ENCODE results near the gene GIPC2.
A peak's percentile ranks its signal among the peaks of the same experiment; 100 is the strongest.
"Not testable (repeated sequence)": the region's sequence is repeated elsewhere in the genome, so short reads cannot be mapped to it uniquely, and the experiment has no call there.

GIPC2 gene

DNA sequence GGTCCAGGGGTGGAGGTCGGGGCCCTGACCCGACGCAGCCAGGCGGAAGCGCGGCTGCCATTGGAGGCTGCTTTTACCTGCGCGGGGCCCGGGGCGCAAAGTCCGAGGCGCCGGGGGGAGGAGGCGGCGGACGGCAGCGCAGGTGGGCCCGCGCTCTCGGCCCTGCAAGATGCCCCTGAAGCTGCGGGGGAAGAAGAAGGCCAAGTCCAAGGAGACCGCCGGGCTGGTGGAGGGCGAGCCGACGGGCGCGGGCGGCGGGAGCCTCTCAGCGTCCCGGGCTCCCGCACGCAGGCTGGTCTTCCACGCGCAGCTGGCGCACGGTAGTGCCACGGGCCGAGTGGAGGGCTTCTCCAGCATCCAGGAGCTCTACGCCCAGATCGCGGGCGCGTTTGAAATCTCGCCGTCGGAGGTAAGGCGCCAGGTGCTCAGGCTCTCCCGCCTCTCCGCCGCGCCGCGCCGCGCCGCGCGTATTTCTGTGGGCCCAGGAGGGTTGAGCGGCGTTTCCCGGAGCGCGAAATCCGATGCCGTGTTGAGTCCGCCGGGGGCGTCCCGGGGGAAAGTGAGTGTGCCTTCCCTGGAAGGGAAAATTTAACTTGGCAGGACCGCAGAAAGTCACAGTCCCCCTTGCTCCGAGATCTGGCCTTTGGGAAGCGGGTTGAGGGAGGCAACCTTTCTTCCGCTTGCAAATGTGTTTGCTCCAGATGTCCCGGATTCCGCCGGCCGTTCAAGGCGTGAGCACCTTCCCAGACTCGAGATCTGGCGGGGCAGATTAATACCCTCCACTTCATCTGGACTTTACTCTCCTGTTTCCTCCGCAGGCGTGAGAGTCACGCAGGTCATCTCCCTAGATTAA lies at the start of gene GIPC2:
Gene GIPC2 (plus strand): TSS at position 41 of the 853 bp plus-strand sequence. CDS start 129 bp downstream, at position 170.
- peak within 1 kb of the TSS; percentile 47 for H3K9ac ChIP-seq (ENCODE audit: low read length)
- no peaks in the 10 kb centered on the region for H3K36me3 ChIP-seq (ENCODE audit: control insufficient read depth, insufficient read depth, low read length)
- no peaks in the 10 kb centered on the region for H3K27me3 ChIP-seq (ENCODE audit: control insufficient read depth, insufficient read depth, low read length)
- no peaks in the 10 kb centered on the region for H3K4me1 ChIP-seq (ENCODE audit: control insufficient read depth, insufficient read depth, low read length)
- no peak within 1 kb of the TSS for H3K27ac ChIP-seq (ENCODE audit: low read depth, low read length)
- peak within 1 kb of the TSS; percentile 70 for H3K4me3 ChIP-seq (ENCODE audit: low read length)

DNA sequence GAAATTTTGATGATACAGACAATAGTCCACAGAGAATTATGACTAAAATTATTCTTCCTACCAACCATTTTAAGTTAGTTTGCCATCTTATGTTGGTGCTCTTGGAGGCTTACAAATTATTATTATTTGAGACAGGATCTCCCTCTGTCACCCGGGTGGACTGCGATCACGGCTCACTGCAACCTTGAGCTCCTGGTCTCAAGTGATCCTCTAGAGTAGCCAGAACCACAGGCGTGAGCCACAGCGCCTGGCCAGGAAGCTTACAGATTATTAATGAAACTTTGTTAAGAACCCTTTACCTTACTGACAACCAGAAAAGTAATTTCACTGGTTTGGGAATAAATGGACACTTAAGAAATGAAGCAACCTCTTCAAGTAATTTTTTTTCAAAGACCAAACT lies 49.0 kb upstream of the GIPC2 start:
- no peaks in the 10 kb centered on the region for H3K4me1 ChIP-seq (ENCODE audit: control insufficient read depth, insufficient read depth, low read length)
- H3K4me3 ChIP-seq (ENCODE audit: low read length): no peak overlapping the region
- no peak overlapping the region for H3K27ac ChIP-seq (ENCODE audit: low read depth, low read length)
- no peaks in the 10 kb centered on the region for H3K27me3 ChIP-seq (ENCODE audit: control insufficient read depth, insufficient read depth, low read length)
- no peaks in the 10 kb centered on the region for H3K36me3 ChIP-seq (ENCODE audit: control insufficient read depth, insufficient read depth, low read length)
- no peak overlapping the region for H3K9ac ChIP-seq (ENCODE audit: low read length)

DNA sequence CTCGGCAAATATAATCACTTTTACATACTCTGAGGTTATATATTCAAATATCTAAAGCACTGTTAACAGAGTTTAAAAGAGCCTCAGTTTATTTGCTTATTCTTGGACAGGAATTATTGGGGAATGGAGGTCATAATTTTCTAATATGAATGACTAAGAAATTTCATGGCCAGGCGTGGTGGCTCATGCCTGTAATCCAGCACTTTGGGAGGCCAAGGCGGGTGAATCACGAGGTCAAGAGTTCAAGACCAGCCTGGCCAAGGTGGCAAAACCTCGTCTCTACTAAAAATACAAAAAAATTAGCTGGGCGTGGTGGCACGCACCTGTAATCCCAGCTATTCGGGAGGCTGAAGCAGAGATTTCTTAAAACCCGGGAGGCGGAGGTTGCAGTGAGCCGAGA lies 45.2 kb upstream of the GIPC2 start:
- H3K36me3 ChIP-seq (ENCODE audit: control insufficient read depth, insufficient read depth, low read length): not testable (repeated sequence)

GRCh38 chr1:78003070-78003746 lies 42.6 kb upstream of the GIPC2 start:
- peaks cover 6% of the 10 kb centered on the region for H3K4me1 ChIP-seq (ENCODE audit: control insufficient read depth, insufficient read depth, low read length)
- H3K9ac ChIP-seq (ENCODE audit: low read length): no peak overlapping the region
- peak overlapping the region; percentile 37 for H3K27ac ChIP-seq (ENCODE audit: low read depth, low read length)
- no peaks in the 10 kb centered on the region for H3K27me3 ChIP-seq (ENCODE audit: control insufficient read depth, insufficient read depth, low read length)
- H3K4me3 ChIP-seq (ENCODE audit: low read length): no peak overlapping the region
- no peaks in the 10 kb centered on the region for H3K36me3 ChIP-seq (ENCODE audit: control insufficient read depth, insufficient read depth, low read length)

More for the DNA sequence above, 45.2 kb upstream of the GIPC2 start:
- H3K4me3 ChIP-seq (ENCODE audit: low read length); H3K9ac ChIP-seq (ENCODE audit: low read length); H3K27ac ChIP-seq (ENCODE audit: low read depth, low read length); H3K4me1 ChIP-seq (ENCODE audit: control insufficient read depth, insufficient read depth, low read length); H3K27me3 ChIP-seq (ENCODE audit: control insufficient read depth, insufficient read depth, low read length): not testable (repeated sequence)

- Histone ChIP-seq H3K4me1 (ENCODE audit: control insufficient read depth, insufficient read depth, low read length) (peaks cover 6% of the 10 kb centered on the region), H3K27me3 (ENCODE audit: control insufficient read depth, insufficient read depth, low read length) (no peaks in the 10 kb centered on the region), H3K9ac (ENCODE audit: low read length) (peak overlapping the region; percentile 30), H3K4me3 (ENCODE audit: low read length) (peak overlapping the region; percentile 80), H3K36me3 (ENCODE audit: control insufficient read depth, insufficient read depth, low read length) (no peaks in the 10 kb centered on the region), H3K27ac (ENCODE audit: low read depth, low read length) (peak overlapping the region; percentile 97)
Observed at GRCh38 chr1:78003882-78004718, 41.7 kb upstream of the GIPC2 start.

GRCh38 chr1:78004719-78005447 lies 40.9 kb upstream of the GIPC2 start, which contains the start of gene DNAJB4:
DNAJB4 (plus strand) TSS chr1:78004939; CDS start chr1:78005111, 172 bp downstream.
- Histone ChIP-seq H3K36me3 (ENCODE audit: control insufficient read depth, insufficient read depth, low read length) (no peaks in the 10 kb centered on the region), H3K9ac (ENCODE audit: low read length) (peak within 1 kb of the TSS; percentile 90), H3K27me3 (ENCODE audit: control insufficient read depth, insufficient read depth, low read length) (no peaks in the 10 kb centered on the region), H3K4me1 (ENCODE audit: control insufficient read depth, insufficient read depth, low read length) (peaks cover 6% of the 10 kb centered on the region), H3K27ac (ENCODE audit: low read depth, low read length) (peak within 1 kb of the TSS; percentile 97), H3K4me3 (ENCODE audit: low read length) (peak within 1 kb of the TSS; percentile 80)

DNA sequence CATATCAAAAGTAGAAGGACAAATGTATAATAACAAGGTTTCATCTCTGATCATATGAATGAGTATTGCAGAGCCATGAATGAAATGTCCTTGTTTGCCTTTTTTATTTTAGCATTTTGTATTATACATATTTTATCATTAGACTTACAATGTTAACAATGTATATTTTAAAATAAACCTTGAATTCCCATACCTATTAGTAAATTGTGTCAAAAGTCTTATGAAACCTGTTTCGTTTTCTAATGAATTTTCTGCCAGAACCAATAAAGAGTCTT lies 40.4 kb upstream of the GIPC2 start:
- Histone ChIP-seq H3K27ac (ENCODE audit: low read depth, low read length) (peak overlapping the region; percentile 97), H3K27me3 (ENCODE audit: control insufficient read depth, insufficient read depth, low read length) (no peaks in the 10 kb centered on the region)

GRCh38 chr1:78005755-78006154 lies 40.0 kb upstream of the GIPC2 start:
- no peaks in the 10 kb centered on the region for H3K36me3 ChIP-seq (ENCODE audit: control insufficient read depth, insufficient read depth, low read length)
- peak overlapping the region; percentile 97 for H3K27ac ChIP-seq (ENCODE audit: low read depth, low read length)
- H3K9ac ChIP-seq (ENCODE audit: low read length): no peak overlapping the region
- H3K4me3 ChIP-seq (ENCODE audit: low read length): peak overlapping the region; percentile 80
- H3K4me1 ChIP-seq (ENCODE audit: control insufficient read depth, insufficient read depth, low read length): peaks cover 6% of the 10 kb centered on the region
- H3K27me3 ChIP-seq (ENCODE audit: control insufficient read depth, insufficient read depth, low read length): no peaks in the 10 kb centered on the region

More for the DNA sequence above, 40.4 kb upstream of the GIPC2 start:
- H3K9ac ChIP-seq (ENCODE audit: low read length): peak overlapping the region; percentile 90
- H3K36me3 ChIP-seq (ENCODE audit: control insufficient read depth, insufficient read depth, low read length): no peaks in the 10 kb centered on the region
- H3K4me1 ChIP-seq (ENCODE audit: control insufficient read depth, insufficient read depth, low read length): peaks cover 6% of the 10 kb centered on the region
- peak overlapping the region; percentile 80 for H3K4me3 ChIP-seq (ENCODE audit: low read length)

GRCh38 chr1:78006521-78006920 lies 39.2 kb upstream of the GIPC2 start:
- Histone ChIP-seq H3K4me1 (ENCODE audit: control insufficient read depth, insufficient read depth, low read length) (peaks cover 6% of the 10 kb centered on the region), H3K27me3 (ENCODE audit: control insufficient read depth, insufficient read depth, low read length) (no peaks in the 10 kb centered on the region), H3K27ac (ENCODE audit: low read depth, low read length) (peak overlapping the region; percentile 97), H3K9ac (ENCODE audit: low read length) (no peak overlapping the region), H3K36me3 (ENCODE audit: control insufficient read depth, insufficient read depth, low read length) (no peaks in the 10 kb centered on the region), H3K4me3 (ENCODE audit: low read length) (peak overlapping the region; percentile 80)

DNA sequence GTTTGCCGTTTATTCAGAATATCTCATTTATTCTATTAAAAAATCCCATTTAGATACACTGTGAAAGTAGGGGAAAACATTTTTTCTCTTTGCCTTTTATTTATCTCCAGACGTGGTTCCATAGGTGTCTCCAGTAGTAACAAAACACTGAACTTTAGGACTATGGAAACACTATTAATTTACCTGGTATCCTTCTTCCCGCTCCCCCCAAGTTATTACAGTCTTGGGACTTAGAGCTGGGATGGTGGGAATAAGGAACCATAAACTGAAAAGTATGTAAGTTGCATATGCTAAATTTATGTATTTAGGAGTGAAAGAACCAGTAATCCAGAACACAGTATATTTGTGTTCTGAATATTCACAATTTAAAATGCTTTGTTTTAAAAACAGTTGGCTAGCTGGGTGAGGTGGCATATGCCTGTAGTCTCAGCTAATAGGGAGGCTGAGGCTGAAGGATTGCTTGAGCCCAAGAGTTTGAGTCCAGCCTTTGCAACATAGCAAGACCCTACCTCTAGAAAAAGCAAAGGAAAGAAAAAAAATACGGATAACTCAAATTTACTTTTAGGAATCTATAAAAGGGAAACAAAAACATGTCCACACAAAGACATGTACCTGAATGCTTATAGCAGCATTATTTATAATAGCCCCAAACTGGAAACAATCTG lies 38.0 kb upstream of the GIPC2 start:
- Histone ChIP-seq H3K9ac (ENCODE audit: low read length) (no peak overlapping the region), H3K4me3 (ENCODE audit: low read length) (peak overlapping the region; percentile 20)

GRCh38 chr1:78009276-78009675 lies 36.5 kb upstream of the GIPC2 start:
- Histone ChIP-seq H3K4me3 (ENCODE audit: low read length) (no peak overlapping the region), H3K4me1 (ENCODE audit: control insufficient read depth, insufficient read depth, low read length) (peaks cover 6% of the 10 kb centered on the region), H3K9ac (ENCODE audit: low read length) (no peak overlapping the region), H3K27me3 (ENCODE audit: control insufficient read depth, insufficient read depth, low read length) (no peaks in the 10 kb centered on the region), H3K36me3 (ENCODE audit: control insufficient read depth, insufficient read depth, low read length) (no peaks in the 10 kb centered on the region), H3K27ac (ENCODE audit: low read depth, low read length) (no peak overlapping the region)

More for the DNA sequence above, 38.0 kb upstream of the GIPC2 start:
- no peaks in the 10 kb centered on the region for H3K27me3 ChIP-seq (ENCODE audit: control insufficient read depth, insufficient read depth, low read length)
- no peaks in the 10 kb centered on the region for H3K36me3 ChIP-seq (ENCODE audit: control insufficient read depth, insufficient read depth, low read length)
- H3K27ac ChIP-seq (ENCODE audit: low read depth, low read length): no peak overlapping the region
- H3K4me1 ChIP-seq (ENCODE audit: control insufficient read depth, insufficient read depth, low read length): peaks cover 6% of the 10 kb centered on the region

All from rectal smooth muscle tissue (tissue), 1 donor.